GM12864 (cell line): Measurements from ENCODE around the gene VPS26A.

Experiments
- DNase-seq: peaks from one replicate; pipeline ENCODE4 v3.0.0-alpha.2; 2011; ENCODE audit warnings: low read depth
- H3K4me3 ChIP-seq: 2 replicates; pipeline ENCODE4 v1.5.1; 2011; ENCODE audit warnings: mild to moderate bottlenecking, low read depth, low read length, control low read depth
- TF ChIP-seq, protein P1 (sequence below): IDR thresholded peaks from 2 replicates; pipeline ENCODE4 v1.5.1; 2011; ENCODE audit warnings: low read depth, mild to moderate bottlenecking, moderate library complexity, low read length, control low read depth, inconsistent platforms; ENCODE audit errors: missing control alignments

VPS26A gene

DNA sequence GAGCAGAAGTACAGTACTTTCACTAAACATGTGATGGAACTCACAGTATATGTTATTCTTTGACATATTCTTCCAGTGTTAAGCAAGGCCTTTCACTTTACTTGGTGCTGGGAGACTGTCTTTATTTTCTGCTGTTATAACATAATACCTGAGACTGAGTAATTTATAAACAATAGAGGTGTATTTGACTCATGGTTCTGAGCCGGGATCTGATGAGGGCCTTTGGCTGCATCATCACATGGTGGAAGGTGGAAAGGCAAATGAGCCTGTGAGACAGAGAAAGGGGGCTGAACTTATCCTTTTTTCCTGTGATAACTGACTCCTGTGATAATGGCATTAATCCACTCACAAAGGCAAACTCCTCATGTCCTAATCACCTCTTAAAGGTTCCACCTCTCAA is 57.5 kb downstream of the VPS26A start:
- TF ChIP-seq, protein P1, sequence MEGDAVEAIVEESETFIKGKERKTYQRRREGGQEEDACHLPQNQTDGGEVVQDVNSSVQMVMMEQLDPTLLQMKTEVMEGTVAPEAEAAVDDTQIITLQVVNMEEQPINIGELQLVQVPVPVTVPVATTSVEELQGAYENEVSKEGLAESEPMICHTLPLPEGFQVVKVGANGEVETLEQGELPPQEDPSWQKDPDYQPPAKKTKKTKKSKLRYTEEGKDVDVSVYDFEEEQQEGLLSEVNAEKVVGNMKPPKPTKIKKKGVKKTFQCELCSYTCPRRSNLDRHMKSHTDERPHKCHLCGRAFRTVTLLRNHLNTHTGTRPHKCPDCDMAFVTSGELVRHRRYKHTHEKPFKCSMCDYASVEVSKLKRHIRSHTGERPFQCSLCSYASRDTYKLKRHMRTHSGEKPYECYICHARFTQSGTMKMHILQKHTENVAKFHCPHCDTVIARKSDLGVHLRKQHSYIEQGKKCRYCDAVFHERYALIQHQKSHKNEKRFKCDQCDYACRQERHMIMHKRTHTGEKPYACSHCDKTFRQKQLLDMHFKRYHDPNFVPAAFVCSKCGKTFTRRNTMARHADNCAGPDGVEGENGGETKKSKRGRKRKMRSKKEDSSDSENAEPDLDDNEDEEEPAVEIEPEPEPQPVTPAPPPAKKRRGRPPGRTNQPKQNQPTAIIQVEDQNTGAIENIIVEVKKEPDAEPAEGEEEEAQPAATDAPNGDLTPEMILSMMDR: no peak
- no peak for DNase-seq
- peak overlapping the region; percentile 100; the same call in 1 of the 2 replicates for H3K4me3 ChIP-seq

DNA sequence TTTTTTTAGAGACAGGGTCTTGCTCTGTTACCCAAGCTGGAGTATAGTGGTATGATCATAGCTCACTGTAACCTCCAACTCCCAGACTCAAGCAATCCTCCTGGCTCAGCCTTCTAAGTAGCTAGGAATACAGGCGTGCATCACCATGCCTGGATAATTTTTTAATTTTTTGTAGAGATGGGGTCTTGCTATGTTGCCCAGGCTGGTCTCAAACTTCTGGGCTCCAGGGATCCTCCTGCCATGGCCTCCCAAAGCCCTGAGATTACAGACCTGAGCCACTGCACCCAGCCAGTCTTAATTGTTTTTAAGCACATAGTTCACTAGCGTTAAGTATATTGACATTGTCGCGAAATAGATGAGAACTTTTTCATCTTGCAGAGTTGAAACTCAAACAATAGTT is 58.0 kb downstream of the VPS26A start:
- DNase-seq: no peak
- H3K4me3 ChIP-seq: no peak overlapping the region
- TF ChIP-seq, protein P1: no peak

DNA sequence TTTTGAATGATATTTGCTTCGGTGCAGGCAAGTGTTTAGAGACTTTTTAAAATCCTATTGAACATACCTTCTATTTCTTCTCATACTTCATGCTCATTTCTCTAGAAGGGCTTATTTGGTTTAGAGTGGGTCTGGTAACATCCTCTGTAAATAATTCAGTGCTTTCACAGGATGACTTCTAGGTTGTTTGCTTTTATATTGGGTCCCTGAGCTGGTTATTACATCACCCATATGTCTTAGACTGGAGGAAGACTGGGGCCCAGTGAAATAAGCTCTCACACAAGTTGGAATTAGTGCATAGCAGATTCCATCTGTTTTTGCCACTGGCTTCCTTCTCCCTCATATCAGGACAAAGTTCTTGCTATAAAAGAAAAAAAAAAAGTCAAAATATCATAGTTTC is 62.5 kb downstream of the VPS26A start:
- no peak for DNase-seq

DNA sequence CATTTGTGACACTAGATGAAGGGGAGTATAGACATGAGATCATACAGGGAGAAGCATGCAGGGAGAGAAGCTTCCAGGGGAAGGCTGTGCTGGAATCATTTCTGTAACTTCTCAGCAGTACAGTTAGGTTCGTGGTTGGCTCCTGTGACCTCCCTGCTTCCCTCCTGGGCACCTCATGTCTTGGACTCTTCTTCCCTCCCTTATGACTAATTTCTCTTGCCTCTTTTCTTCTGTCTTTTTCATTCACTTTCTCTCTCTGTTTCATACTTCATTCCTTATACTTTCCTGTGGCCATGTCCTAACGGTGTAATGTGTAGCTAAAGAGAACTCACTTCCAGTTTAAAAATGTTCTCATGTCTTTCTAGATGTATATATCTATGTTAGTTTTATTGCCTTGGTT is 77.1 kb downstream of the VPS26A start:
- DNase-seq: no peak
- TF ChIP-seq, protein P1: no peak
- H3K4me3 ChIP-seq: no peak overlapping the region

More for the DNA sequence above, 62.5 kb downstream of the VPS26A start:
- TF ChIP-seq, protein P1: no peak
- no peak overlapping the region for H3K4me3 ChIP-seq

DNA sequence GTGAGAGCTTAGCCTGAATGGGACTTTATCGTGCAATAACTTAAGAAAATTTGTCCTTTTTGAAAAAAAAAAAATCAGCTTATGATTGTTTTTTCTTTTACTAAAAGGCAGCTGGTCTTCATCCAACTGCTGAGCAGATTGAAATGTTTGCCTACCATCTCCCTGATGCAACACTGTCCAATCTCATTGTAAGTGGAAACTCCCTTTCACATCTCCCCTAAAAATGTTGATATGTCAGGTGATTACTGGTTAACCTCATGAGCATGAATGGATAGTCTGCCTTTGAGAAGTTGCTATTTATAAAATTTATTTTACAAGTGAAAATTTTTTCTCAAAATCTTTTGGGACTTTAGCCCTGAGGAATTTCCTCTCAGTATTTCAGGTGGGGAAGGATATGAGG is 78.4 kb downstream of the VPS26A start:
- DNase-seq: no peak
- TF ChIP-seq, protein P1: no peak
- H3K4me3 ChIP-seq: no peak overlapping the region

DNA sequence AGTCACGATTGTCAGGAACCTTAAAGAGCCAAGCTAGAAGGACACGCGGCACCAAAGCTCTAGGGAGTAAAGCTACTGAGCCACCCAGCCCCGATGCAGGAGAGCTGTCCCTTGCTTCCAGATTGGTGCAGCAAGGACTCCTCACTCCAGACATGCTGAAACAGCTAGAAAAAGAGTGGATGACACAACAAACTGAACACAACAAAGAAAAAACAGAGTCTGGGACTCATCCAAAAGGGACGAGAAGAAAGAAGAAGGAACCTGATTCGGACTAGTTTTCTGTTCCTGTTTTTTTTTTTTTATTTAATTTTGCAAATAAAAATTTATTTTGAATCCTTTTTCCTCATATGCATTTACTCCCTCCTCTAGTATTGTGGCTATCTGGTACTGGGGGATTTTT is 84.8 kb downstream of the VPS26A start:
- DNase-seq: no peak
- H3K4me3 ChIP-seq: no peak overlapping the region
- TF ChIP-seq, protein P1: no peak

DNA sequence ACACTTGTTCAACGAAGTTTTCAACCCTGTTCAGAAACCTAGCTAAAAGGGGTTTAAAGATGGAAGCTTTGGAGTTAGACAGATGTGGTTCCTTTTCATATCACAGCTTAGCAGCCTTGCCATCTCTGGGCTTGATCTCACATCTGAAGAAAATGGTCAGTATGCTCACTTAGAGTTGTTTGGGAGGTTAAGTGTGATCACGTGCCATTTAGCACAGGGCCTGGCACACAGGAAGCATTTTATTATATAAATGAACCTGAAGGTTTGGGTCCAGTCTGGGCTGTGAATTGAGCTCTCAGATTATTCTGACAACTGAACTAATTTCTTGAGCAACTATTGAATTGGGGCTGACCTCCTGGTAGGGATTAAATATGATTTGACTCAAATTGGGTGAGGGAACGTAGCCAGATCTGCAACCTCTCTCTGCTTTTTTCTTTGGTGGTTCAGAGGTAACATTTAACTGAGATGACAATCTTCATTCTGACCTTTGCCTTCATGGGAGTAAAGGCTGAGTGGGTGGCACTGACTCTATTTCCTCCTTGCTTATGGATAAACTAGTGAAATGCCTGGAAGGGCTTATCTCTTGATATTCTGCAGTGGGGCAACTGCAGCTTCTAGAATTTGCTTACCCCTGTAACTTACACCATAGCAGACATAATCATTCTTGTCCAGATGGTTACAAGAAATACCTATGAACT is 86.0 kb downstream of the VPS26A start:
- no peak overlapping the region for H3K4me3 ChIP-seq

More for the DNA sequence above, 86.0 kb downstream of the VPS26A start:
- DNase-seq: no peak
- TF ChIP-seq, protein P1: no peak
